Activated CD4-positive, alpha-beta T cell treated with anti-CD3 and anti-CD28 coated beads for 36 hours (primary cell): ENCODE measurements around the gene IKZF2. TPM values are rescaled to one million over a fixed set of nuclear protein-coding genes. Genes with fewer than 3 reads are reported as not detected.

Experiments
- ATAC-seq: fragments of 200-7000 bp; cut with Tn5 transposase; one replicate; pipeline ENCODE4 v1.10.0; 2021; ENCODE audit warnings: mild to moderate bottlenecking, moderate library complexity
- CTCF ChIA-PET: fragments of 350-600 bp; sonication (Branson Sonifier 250); formaldehyde crosslinking; loops from one replicate; lab custom pipeline; 2021; ENCODE audit warnings: antibody characterized with exemption; lab: Charles Lee
- POLR2A ChIA-PET: fragments of 350-600 bp; sonication (Branson Sonifier 250); formaldehyde crosslinking; loops from one replicate; lab custom pipeline; 2021; ENCODE audit warnings: antibody characterized with exemption, inconsistent platforms; lab: Charles Lee
- DNase-seq: peaks from one replicate; pipeline ENCODE4 v3.0.0-alpha.2; 2020
- H3K27ac Mint-ChIP-seq: one replicate; pipeline ENCODE4 v1.8.0; 2021; ENCODE audit warnings: mixed read lengths
- H3K27me3 Mint-ChIP-seq: one replicate; pipeline ENCODE4 v1.8.0; 2021; ENCODE audit warnings: mixed read lengths
- H3K36me3 Mint-ChIP-seq: one replicate; pipeline ENCODE4 v1.8.0; 2021; ENCODE audit warnings: low read depth, mixed read lengths
- H3K4me1 Mint-ChIP-seq: one replicate; pipeline ENCODE4 v1.8.0; 2021; ENCODE audit warnings: mixed read lengths
- H3K4me3 Mint-ChIP-seq: one replicate; pipeline ENCODE4 v1.8.0; 2021; ENCODE audit warnings: mild to moderate bottlenecking, moderate library complexity, mixed read lengths
- H3K9me3 Mint-ChIP-seq: one replicate; pipeline ENCODE4 v1.8.0; 2021; ENCODE audit warnings: low read depth, mixed read lengths
- intact Hi-C, 2 experiments: fragments of 100-400 bp; cut with DNase I in 1 of 2; cut with micrococcal nuclease in 1 of 2; formaldehyde crosslinking; loops; one replicate each; pipeline versions ENCODE4 v1.14.2 to v1.15.1; 2022 to 2024; cut with DNase I, micrococcal nuclease
- total RNA-seq, 2 experiments: library from RNA; stranded (reverse); gene quantifications; one replicate each; pipeline ENCODE4 v1.2.3, GENCODE V29; 2021

The IKZF2 gene
- total RNA-seq, 2 experiments from 2014 or later: 6.3 to 8.3 TPM

- POLR2A ChIA-PET: interaction anchor here (0.6 to 1.3 kb wide), 3 partner anchors 9 to 42 kb away, joined by 3 read pairs; no protein-coding TSS in a partner anchor
- Mint-ChIP-seq H3K36me3 (no peaks in the 10 kb centered on the region), H3K4me1 (peaks cover 51% of the 10 kb centered on the region), H3K27me3 (no peaks in the 10 kb centered on the region), H3K4me3 (no peak overlapping the region), H3K27ac (peak overlapping the region; percentile 62), H3K9me3 (no peaks in the 10 kb centered on the region)
- intact Hi-C loops: loop anchor here (1.0 to 5.0 kb wide), 3 partner anchors 11 to 195 kb away; partner anchors contain the start of gene IKZF2 (in 2 of the 2)
- DNase-seq (no peak), ATAC-seq (peak; percentile 72)
- CTCF ChIA-PET: interaction anchor here (0.7 to 1.9 kb wide), 5 partner anchors 10 to 270 kb away, joined by 3 to 5 read pairs (median 3); no protein-coding TSS in a partner anchor
Measured at GRCh38 chr2:212957624-212958023, 193.8 kb downstream of the IKZF2 start.

GRCh38 chr2:212956665-212957607 lies 194.5 kb downstream of the IKZF2 start:
- ATAC-seq: peak; percentile 43
- no peak overlapping the region for H3K27ac Mint-ChIP-seq
- H3K4me1 Mint-ChIP-seq: peaks cover 51% of the 10 kb centered on the region
- DNase-seq: no peak
- H3K9me3 Mint-ChIP-seq: no peaks in the 10 kb centered on the region
- ChIA-PET CTCF (interaction anchor here (0.9 to 2.0 kb wide), 5 partner anchors 10 to 270 kb away, joined by 3 to 5 read pairs (median 4); no protein-coding TSS in a partner anchor), POLR2A (interaction anchor here (0.8 to 1.3 kb wide), 2 partner anchors 9 to 12 kb away, joined by 3 read pairs; no protein-coding TSS in a partner anchor)
- intact Hi-C loops: loop anchor here (5.0 kb wide), 2 partner anchors 45 to 195 kb away; partner anchors contain the start of gene IKZF2 (in 2 of the 2)
- H3K27me3 Mint-ChIP-seq: no peaks in the 10 kb centered on the region
- no peak overlapping the region for H3K4me3 Mint-ChIP-seq
- H3K36me3 Mint-ChIP-seq: no peaks in the 10 kb centered on the region

GRCh38 chr2:212953170-212953920 lies 198.1 kb downstream of the IKZF2 start:
- Mint-ChIP-seq H3K27ac (no peak overlapping the region), H3K9me3 (no peaks in the 10 kb centered on the region), H3K36me3 (no peaks in the 10 kb centered on the region), H3K4me1 (peaks cover 26% of the 10 kb centered on the region), H3K4me3 (no peak overlapping the region), H3K27me3 (no peaks in the 10 kb centered on the region)
- POLR2A ChIA-PET: interaction anchor here (0.7 kb wide), 1 partner anchor 221 kb away, joined by 4 read pairs; no protein-coding TSS in a partner anchor
- intact Hi-C loops: no loop called here
- no peak for ATAC-seq
- DNase-seq: no peak
- CTCF ChIA-PET: interaction anchor here (1.4 kb wide), 1 partner anchor 65 kb away, joined by 3 read pairs; no protein-coding TSS in a partner anchor

GRCh38 chr2:212949786-212950185 lies 201.6 kb downstream of the IKZF2 start:
- DNase-seq (no peak), ATAC-seq (no peak)
- no peaks in the 10 kb centered on the region for H3K36me3 Mint-ChIP-seq
- H3K9me3 Mint-ChIP-seq: no peaks in the 10 kb centered on the region
- H3K27me3 Mint-ChIP-seq: no peaks in the 10 kb centered on the region
- ChIA-PET POLR2A (no interaction called here), CTCF (interaction anchor here (0.7 kb wide), 1 partner anchor 57 kb away, joined by 3 read pairs; no protein-coding TSS in a partner anchor)
- H3K4me1 Mint-ChIP-seq: peaks cover 5% of the 10 kb centered on the region
- H3K27ac Mint-ChIP-seq: no peak overlapping the region
- H3K4me3 Mint-ChIP-seq: no peak overlapping the region
- intact Hi-C loops: no loop called here

Other genes with a start within 250 kb of the IKZF2 start
- 10 to 100 TPM; 10.1 to 10.8 TPM for gene SPAG16, start 132.9 kb upstream of the IKZF2 start, total RNA-seq